H1 (cell line): ENCODE data around the gene NLGN4Y. TPM values are rescaled to one million over a fixed set of nuclear protein-coding genes. Genes with fewer than 3 reads are reported as not detected.

Experiments used
- CTCF ChIA-PET: fragments of 300-600 bp; sonication (Branson Sonifier 250); formaldehyde crosslinking; loops from one replicate; lab custom pipeline; 2021; ENCODE audit not compliant: partially characterized antibody; lab: Charles Lee
- POLR2A ChIA-PET: fragments of 300-600 bp; sonication (Branson Sonifier 250); formaldehyde crosslinking; loops from one replicate; lab custom pipeline; 2021; ENCODE audit warnings: inconsistent platforms; ENCODE audit not compliant: partially characterized antibody; lab: Charles Lee
- DNase-seq, 2 experiments: peaks; one replicate each; pipeline versions ENCODE4 v3.0.0 to v3.0.0-alpha.2; 2010 to 2022; ENCODE audit warnings: low spot score in 2 of 2, low read depth in 1 of 2, mixed read lengths in 1 of 2
- FAIRE-seq: peaks from 2 replicates; lab custom pipeline; 2011; peaks lifted over from hg19 to GRCh38; lab: Jason Lieb, UNC
- H2AFZ ChIP-seq: 2 replicates; pipeline ENCODE4 v1.8.1; 2012; ENCODE audit warnings: low read length, inconsistent platforms
- H2AK5ac ChIP-seq: 2 replicates; pipeline ENCODE4 v1.6.1; 2013; ENCODE audit warnings: low read depth, low read length
- H2BK120ac ChIP-seq: replicated peaks from 2 replicates; pipeline ENCODE3; 2013; ENCODE audit warnings: low read depth, low read length, inconsistent platforms
- H2BK12ac ChIP-seq: 2 replicates; pipeline ENCODE4 v1.6.1; 2013; ENCODE audit warnings: low read depth, low read length
- H2BK15ac ChIP-seq: 2 replicates; pipeline ENCODE4 v1.6.1; 2013; ENCODE audit warnings: low read length
- H2BK20ac ChIP-seq: 2 replicates; pipeline ENCODE4 v1.6.1; 2013; ENCODE audit warnings: low read length
- H2BK5ac ChIP-seq: 2 replicates; pipeline ENCODE4 v1.6.1; 2013; ENCODE audit warnings: low read depth, low read length
- H3K14ac ChIP-seq: 2 replicates; pipeline ENCODE4 v1.6.1; 2013; ENCODE audit warnings: inconsistent platforms; ENCODE audit not compliant: insufficient read length
- H3K18ac ChIP-seq: 2 replicates; pipeline ENCODE4 v1.6.1; 2013; ENCODE audit warnings: low read length; ENCODE audit errors: extremely low read depth
- H3K23ac ChIP-seq: 2 replicates; pipeline ENCODE4 v1.6.1; 2013; ENCODE audit warnings: inconsistent platforms; ENCODE audit not compliant: insufficient read length
- H3K23me2 ChIP-seq: 2 replicates; pipeline ENCODE4 v1.6.1; 2013; ENCODE audit warnings: low read depth, low read length
- H3K27ac ChIP-seq: 2 replicates; pipeline ENCODE4 v1.6.1; 2011; ENCODE audit warnings: low read depth, low read length, inconsistent platforms
- H3K27me3 ChIP-seq, 4 experiments: replicated peaks in 1 of 4; 1 replicate in 1 of 4; 2 replicates in 3 of 4; pipeline versions ENCODE4 v1.6.1 to v1.8.1; 2011 to 2013; ENCODE audit warnings: low read length in 3 of 4, mild to moderate bottlenecking in 3 of 4, inconsistent platforms in 2 of 4, mixed read lengths in 2 of 4, moderate library complexity in 1 of 4; ENCODE audit not compliant: control insufficient read depth in 3 of 4, insufficient read depth in 3 of 4; ENCODE audit errors: extremely low read depth in 1 of 4
- H3K36me3 ChIP-seq, 4 experiments: 2 replicates each; pipeline versions ENCODE4 v1.6.1 to v1.8.1; 2011 to 2013; ENCODE audit warnings: mild to moderate bottlenecking in 4 of 4, low read length in 3 of 4, moderate library complexity in 2 of 4, control low read depth in 1 of 4, inconsistent platforms in 1 of 4; ENCODE audit not compliant: insufficient read depth in 4 of 4, control insufficient read depth in 2 of 4
- H3K4ac ChIP-seq: replicated peaks from 2 replicates; pipeline ENCODE3; 2013; ENCODE audit warnings: low read length, low read depth, mixed read lengths, inconsistent platforms; ENCODE audit not compliant: insufficient read length
- H3K4me1 ChIP-seq, 4 experiments: replicated peaks in 1 of 4; 1 replicate in 1 of 4; 2 replicates in 3 of 4; pipeline versions ENCODE4 v1.6.1 to v1.8.1; 2011 to 2013; ENCODE audit warnings: low read length in 3 of 4, inconsistent platforms in 2 of 4, mixed read lengths in 1 of 4; ENCODE audit not compliant: insufficient read depth in 4 of 4, control insufficient read depth in 3 of 4
- H3K4me2 ChIP-seq, 2 experiments: 2 replicates each; pipeline versions ENCODE4 v1.6.1 to v1.8.1; 2011 to 2013; ENCODE audit warnings: low read depth in 2 of 2, low read length in 2 of 2, control low read depth in 1 of 2, inconsistent platforms in 1 of 2, mild to moderate bottlenecking in 1 of 2; ENCODE audit not compliant: insufficient read depth in 1 of 2
- H3K4me3 ChIP-seq, 4 experiments: fragments of 200-600, 300-600 bp in 1 of 4; sonication (generic), shearing (Covaris generic), sonication (Bioruptor Twin) in 1 of 4; 2 replicates each; pipeline versions ENCODE4 v1.5.1 to v1.8.1; 2011 to 2016; ENCODE audit warnings: low read length in 4 of 4, low read depth in 3 of 4, control low read depth in 2 of 4, inconsistent platforms in 2 of 4, mild to moderate bottlenecking in 2 of 4, mixed read lengths in 1 of 4, moderate library complexity in 1 of 4; ENCODE audit not compliant: insufficient read depth in 2 of 4; ENCODE audit errors: extremely low read depth in 1 of 4
- H3K56ac ChIP-seq: replicated peaks from 2 replicates; pipeline ENCODE3; 2013; ENCODE audit warnings: low read depth, mild to moderate bottlenecking, mixed read lengths, low read length, inconsistent platforms; ENCODE audit not compliant: insufficient read length
- H3K79me1 ChIP-seq: 2 replicates; pipeline ENCODE4 v1.6.1; 2013; ENCODE audit warnings: low read depth, low read length, control low read depth
- H3K79me2 ChIP-seq, 2 experiments: 2 replicates each; pipeline versions ENCODE4 v1.6.1 to v1.8.1; 2012 to 2013; ENCODE audit warnings: low read length in 2 of 2, mild to moderate bottlenecking in 2 of 2, inconsistent platforms in 1 of 2; ENCODE audit not compliant: insufficient read depth in 2 of 2, control insufficient read depth in 1 of 2
- H3K9ac ChIP-seq, 4 experiments: replicated peaks in 1 of 4; 1 replicate in 1 of 4; 2 replicates in 3 of 4; pipeline versions ENCODE4 v1.6.1 to v1.8.1; 2011 to 2013; ENCODE audit warnings: low read depth in 3 of 4, low read length in 3 of 4, control low read depth in 2 of 4, mild to moderate bottlenecking in 2 of 4, moderate library complexity in 2 of 4, inconsistent platforms in 1 of 4; ENCODE audit errors: extremely low read depth in 1 of 4
- H3K9me3 ChIP-seq, 2 experiments: 2 replicates each; pipeline versions ENCODE4 v1.6.1 to v1.8.1; 2012 to 2013; ENCODE audit warnings: mild to moderate bottlenecking in 2 of 2, moderate library complexity in 2 of 2, control low read depth in 1 of 2, inconsistent platforms in 1 of 2, low read depth in 1 of 2, low read length in 1 of 2, mixed read lengths in 1 of 2; ENCODE audit not compliant: insufficient read depth in 2 of 2
- H4K20me1 ChIP-seq, 2 experiments: replicated peaks in 1 of 2; 2 replicates each; pipeline versions ENCODE3 to v1.8.1; 2011 to 2013; ENCODE audit warnings: inconsistent platforms in 2 of 2, low read length in 2 of 2, mild to moderate bottlenecking in 1 of 2; ENCODE audit not compliant: insufficient read depth in 2 of 2, control insufficient read depth in 1 of 2
- H4K5ac ChIP-seq: 2 replicates; pipeline ENCODE4 v1.6.1; 2013; ENCODE audit warnings: low read length, low read depth, mixed read lengths, inconsistent platforms; ENCODE audit not compliant: insufficient read length
- H4K8ac ChIP-seq: 2 replicates; pipeline ENCODE4 v1.8.0; 2013; ENCODE audit warnings: mild to moderate bottlenecking, moderate library complexity, low read length, inconsistent platforms; ENCODE audit not compliant: insufficient read depth; ENCODE audit errors: extremely low read depth
- H4K91ac ChIP-seq: replicated peaks from 2 replicates; pipeline ENCODE3; 2013; ENCODE audit warnings: low read length, mixed read lengths, inconsistent platforms; ENCODE audit not compliant: insufficient read length
- BRCA1 ChIP-seq: IDR thresholded peaks from 2 replicates; pipeline ENCODE4 v1.6.1; 2012; ENCODE audit warnings: low read depth, low read length, improper control_type of control experiment
- GABPA ChIP-seq: IDR thresholded peaks from 2 replicates; pipeline ENCODE4 v1.6.1; 2011; ENCODE audit warnings: mild to moderate bottlenecking, low read length, moderate library complexity, borderline replicate concordance; ENCODE audit not compliant: insufficient read depth
- PHF8 ChIP-seq: fragments of 200-600 bp; sonication (generic); conservative IDR thresholded peaks from 2 replicates; pipeline ENCODE4 v1.7.1; 2012; ENCODE audit warnings: low read depth, mild to moderate bottlenecking, inconsistent platforms, low read length, moderate library complexity
- RAD21 ChIP-seq, 2 experiments: IDR thresholded peaks in 1 of 2; conservative IDR thresholded peaks in 1 of 2; 2 replicates each; pipeline ENCODE4 v1.6.1; 2011; ENCODE audit warnings: low read depth in 2 of 2, low read length in 2 of 2, improper control_type of control experiment in 1 of 2, inconsistent platforms in 1 of 2, mild to moderate bottlenecking in 1 of 2, moderate library complexity in 1 of 2
- SP2 ChIP-seq: IDR thresholded peaks from 2 replicates; pipeline ENCODE4 v1.6.1; 2012; ENCODE audit warnings: mild to moderate bottlenecking, low read length, inconsistent platforms
- SUZ12 ChIP-seq: fragments of 200-600 bp; sonication (generic); IDR thresholded peaks from 2 replicates; pipeline ENCODE4 v1.6.1; 2012; ENCODE audit warnings: mild to moderate bottlenecking, inconsistent platforms, low read length, moderate library complexity, mixed read lengths
- TBP ChIP-seq: IDR thresholded peaks from 2 replicates; pipeline ENCODE4 v1.6.1; 2011; ENCODE audit warnings: low read depth, low read length, improper control_type of control experiment
- USF2 ChIP-seq: IDR thresholded peaks from 2 replicates; pipeline ENCODE4 v1.6.1; 2011; ENCODE audit warnings: low read length, improper control_type of control experiment
- ZNF274 ChIP-seq: IDR thresholded peaks from 2 replicates; pipeline ENCODE4 v1.7.0; 2012; ENCODE audit warnings: low read length, borderline replicate concordance; ENCODE audit errors: extremely low read depth
- WGBS, 2 experiments: shearing (Covaris generic) in 1 of 2; methylation state at CpG; one replicate each; pipeline versions ENCODE4 v1.1.6 to v1.1.7; 2013 to 2015; ENCODE audit warnings: low lambda C conversion rate in 2 of 2, mixed read lengths in 2 of 2, inconsistent platforms in 1 of 2, low coverage in 1 of 2, missing lambda C conversion rate in 1 of 2; ENCODE audit not compliant: insufficient replicate concordance in 2 of 2, insufficient coverage in 1 of 2, insufficient read length in 1 of 2; ENCODE audit errors: extremely low coverage in 1 of 2, missing lambda C conversion rate in 1 of 2; 5-methylcytosine and 5-hydroxymethylcytosine counted together
- polyA plus RNA-seq, 7 experiments: library from polyadenylated mRNA; depleted of rRNA in 3 of 7; stranded (reverse) in 5 of 7; unstranded in 2 of 7; fragments of >200 nt in 5 of 7; fragments of 200-250 nt in 2 of 7; gene quantifications; 1 replicate in 5 of 7; 2 replicates in 1 of 7; 4 replicates in 1 of 7; pipeline versions ENCODE4 v1.2.1 to v1.2.3, GENCODE V29; 2011 to 2013; ENCODE audit warnings: missing spikeins in 2 of 7, mixed read lengths in 2 of 7
- total RNA-seq: library from RNA; stranded (reverse); fragmentation: NEBNext Ultra II Directional; extraction: Animal tissue kit (Norgen Biotek cat#: 25700); gene quantifications from 2 replicates; pipeline ENCODE4 v1.2.1, GENCODE V29; 2021

NLGN4Y gene
- total and polyA plus RNA-seq, 2 of the 8 experiments (the other 6 are each of a cell fraction or from before 2014, with no cell fraction given) = 35.7 to 51.3 TPM

DNA sequence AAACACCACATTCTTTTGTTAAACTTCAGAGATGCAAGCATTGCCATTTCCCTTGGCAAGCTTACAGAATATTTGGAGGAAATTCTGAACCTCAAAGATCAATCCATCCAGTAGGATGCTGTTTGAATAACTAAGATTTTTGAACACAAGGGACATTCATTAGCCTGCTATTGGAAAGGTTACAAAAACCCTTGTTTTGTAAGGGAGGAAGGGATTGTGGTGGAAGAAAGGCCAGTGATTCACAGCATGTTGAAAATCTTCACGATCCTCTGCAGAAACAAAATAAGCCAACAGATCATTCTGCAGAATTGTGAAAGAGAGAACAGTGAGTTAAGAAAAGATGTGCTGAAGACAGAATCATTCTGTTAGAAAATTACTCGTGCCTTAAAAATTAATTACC is 297.9 kb downstream of the NLGN4Y start:
- Histone ChIP-seq H3K14ac (no peak overlapping the region), H3K4ac (no peak overlapping the region), H4K20me1 (no peaks in the 10 kb centered on the region), H3K4me1 (no peaks in the 10 kb centered on the region), H3K79me2 (no peaks in the 10 kb centered on the region), H3K36me3 (no peaks in the 10 kb centered on the region; a peak in 1 of 8 replicates), H2AFZ (no peak overlapping the region), H3K56ac (no peak overlapping the region), H3K27me3 (no peaks in the 10 kb centered on the region), H2BK15ac (no peak overlapping the region), H2AK5ac (no peak overlapping the region), H3K23ac (no peak overlapping the region), H3K4me2 (no peak overlapping the region), H4K91ac (no peak overlapping the region), H3K27ac (no peak overlapping the region), H2BK20ac (no peak overlapping the region), H3K4me3 (no peak overlapping the region), H3K9me3 (no peaks in the 10 kb centered on the region), H3K23me2 (no peaks in the 10 kb centered on the region), H4K8ac (no peak overlapping the region), H3K18ac (no peak overlapping the region), H2BK12ac (no peak overlapping the region), H3K9ac (no peak overlapping the region), H2BK120ac (no peak overlapping the region), H3K79me1 (no peaks in the 10 kb centered on the region), H2BK5ac (no peak overlapping the region), H4K5ac (no peak overlapping the region)
- no peak for DNase-seq
- WGBS, 2 experiments = 100% methylated on average over 2 of the region's 2 CpGs; no CpG with 5 or more reads in 1 of the 2 experiments
- ChIA-PET POLR2A (no interaction called here), CTCF (no interaction called here)
- TF ChIP-seq SP2 (no peak), SUZ12 (no peak), RAD21 (IDR thresholded peaks at IDR 0.05 in 1 of 2, conservative IDR thresholded peaks at IDR 0.05 in 1 of 2; ENCODE audit: low read depth in 2 of 2, low read length in 2 of 2) (no peak), GABPA (no peak), PHF8 (no peak), TBP (no peak), BRCA1 (no peak), ZNF274 (no peak), USF2 (no peak)
- FAIRE-seq = no peak
